Sciatic nerve (tissue), 2 donors: ENCODE results near the gene CALB2. TPM values are rescaled to one million over a fixed set of nuclear protein-coding genes. Genes with fewer than 3 reads are reported as not detected.
"Not testable (repeated sequence)": the region's sequence is repeated elsewhere in the genome, so short reads cannot be mapped to it uniquely, and the experiment has no call there.

Source experiments
- ATAC-seq: fragments of 200-7000 bp; cut with Tn5 transposase; one replicate; pipeline ENCODE4 v1.9.1; 2020; ENCODE audit warnings: mild to moderate bottlenecking, moderate library complexity
- DNase-seq: peaks from one replicate; pipeline ENCODE4 v3.0.0-alpha.2; 2020; ENCODE audit warnings: low spot score
- intact Hi-C: fragments of 100-400 bp; cut with DNase I; formaldehyde crosslinking; loops from one replicate; pipeline ENCODE4 v1.14.2; 2022
- total RNA-seq: library from RNA; stranded (reverse); fragmentation: NEBNext Ultra II Directional; extraction: Animal tissue kit (Norgen Biotek cat#: 25700); gene quantifications from one replicate; pipeline ENCODE4 v1.2.1, GENCODE V29; 2021
- donor health status: DM: no; HTN: no; CAD: no.
- donor health status: DM: no; HTN: no; CAD: no.

The CALB2 gene, protein sequence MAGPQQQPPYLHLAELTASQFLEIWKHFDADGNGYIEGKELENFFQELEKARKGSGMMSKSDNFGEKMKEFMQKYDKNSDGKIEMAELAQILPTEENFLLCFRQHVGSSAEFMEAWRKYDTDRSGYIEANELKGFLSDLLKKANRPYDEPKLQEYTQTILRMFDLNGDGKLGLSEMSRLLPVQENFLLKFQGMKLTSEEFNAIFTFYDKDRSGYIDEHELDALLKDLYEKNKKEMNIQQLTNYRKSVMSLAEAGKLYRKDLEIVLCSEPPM
- 2.8 TPM for total RNA-seq

DNA sequence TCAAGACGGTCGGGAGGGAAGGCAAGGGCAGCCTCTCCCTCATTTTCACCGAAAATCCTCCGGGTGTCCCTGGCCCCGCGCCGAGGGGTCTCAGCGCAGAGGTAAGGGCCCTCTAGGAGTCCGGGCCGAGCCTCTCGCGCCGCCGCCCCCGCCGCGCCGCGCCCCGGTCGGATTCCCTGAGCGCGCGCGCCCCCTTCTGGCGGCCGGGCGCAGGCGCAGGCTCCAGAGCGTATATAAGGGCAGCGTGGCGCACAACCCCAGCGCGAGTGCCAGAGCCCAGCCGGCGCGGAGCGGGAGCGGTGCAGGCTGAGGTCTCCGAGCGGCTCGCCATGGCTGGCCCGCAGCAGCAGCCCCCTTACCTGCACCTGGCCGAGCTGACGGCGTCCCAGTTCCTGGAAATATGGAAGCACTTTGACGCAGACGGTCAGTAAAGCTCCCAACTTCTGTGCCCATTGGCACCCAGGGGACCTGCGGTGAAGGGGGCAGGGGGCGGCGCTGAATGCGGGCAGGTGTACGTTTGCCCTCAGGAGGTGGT lies at the start of gene CALB2:
TSS of gene CALB2 (plus strand) at position 260 of the 535 bp plus-strand sequence. CDS start at position 330, 70 bp downstream.
- peak; percentile 76 for ATAC-seq
- DNase-seq: peak; percentile 80
- intact Hi-C loops: no loop called here

DNA sequence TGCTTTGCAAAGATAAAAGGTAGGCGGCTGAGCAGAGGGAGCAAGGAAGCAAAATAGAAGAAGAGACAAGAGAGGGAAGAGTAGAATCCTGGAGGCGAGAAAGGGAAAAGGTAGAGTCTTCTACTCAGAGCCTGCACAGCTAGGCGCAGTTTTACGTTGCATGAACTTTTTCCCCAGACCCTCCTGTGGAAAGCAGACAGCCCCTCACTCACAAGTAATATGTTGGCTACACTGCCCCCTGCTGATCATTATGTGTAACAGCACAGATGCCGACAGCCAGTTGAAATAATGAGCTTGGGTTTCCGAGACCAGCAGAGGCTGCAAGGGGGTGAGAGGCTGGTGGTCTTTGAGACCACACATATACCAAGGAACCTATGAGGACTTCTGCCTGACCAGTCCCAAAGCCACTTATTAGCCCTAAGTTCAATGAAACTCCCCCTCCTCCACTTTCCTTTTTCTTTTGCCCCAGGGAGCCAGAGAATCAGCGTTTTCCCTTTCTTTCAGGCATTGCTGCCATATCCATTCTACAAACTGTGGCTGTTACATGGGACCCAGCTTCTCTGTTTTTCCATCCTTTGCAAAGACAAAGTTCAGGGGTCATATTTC lies 46.9 kb upstream of the CALB2 start:
- ATAC-seq (no peak), DNase-seq (no peak)
- intact Hi-C loops: no loop called here

DNA sequence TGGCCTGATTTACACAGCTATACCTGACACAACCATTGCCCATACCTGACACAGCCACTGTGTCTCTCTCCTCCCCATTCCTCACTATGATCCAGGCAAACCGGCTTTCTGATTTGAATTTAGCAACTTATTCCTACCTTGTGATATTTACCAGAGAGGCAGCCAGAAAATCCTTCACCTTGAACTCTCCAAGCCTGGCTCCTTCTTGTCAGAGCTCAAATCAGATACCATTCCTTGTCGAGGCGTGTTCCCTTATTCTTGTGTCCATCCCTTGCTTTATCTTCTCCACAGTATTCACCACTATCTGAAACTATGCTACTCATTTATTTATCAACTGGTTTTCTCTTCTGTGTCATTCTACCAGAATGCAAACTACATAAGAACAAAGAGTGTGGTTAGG lies 44.9 kb upstream of the CALB2 start:
- DNase-seq, ATAC-seq, intact Hi-C loops: not testable (repeated sequence)

DNA sequence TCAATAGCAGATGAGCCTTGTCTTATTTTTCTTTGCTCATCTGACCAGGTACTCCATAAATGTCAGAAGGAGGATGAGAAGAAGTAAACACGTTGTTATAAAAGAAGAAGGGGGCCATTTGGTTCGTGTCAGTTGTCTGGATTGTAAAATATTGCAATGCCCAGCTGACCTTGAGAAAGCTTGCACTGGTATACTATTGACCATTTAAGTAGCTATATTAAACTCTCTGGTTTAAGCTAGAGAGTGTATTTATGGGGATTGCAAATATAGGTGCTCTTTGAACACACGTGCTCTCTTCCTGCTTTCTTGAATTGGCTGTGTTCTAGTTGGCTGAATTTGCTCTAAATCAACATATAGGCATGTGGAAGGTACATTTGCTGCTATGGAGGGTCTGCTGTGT lies 43.3 kb upstream of the CALB2 start:
- no peak for DNase-seq
- intact Hi-C loops: no loop called here
- ATAC-seq: no peak

DNA sequence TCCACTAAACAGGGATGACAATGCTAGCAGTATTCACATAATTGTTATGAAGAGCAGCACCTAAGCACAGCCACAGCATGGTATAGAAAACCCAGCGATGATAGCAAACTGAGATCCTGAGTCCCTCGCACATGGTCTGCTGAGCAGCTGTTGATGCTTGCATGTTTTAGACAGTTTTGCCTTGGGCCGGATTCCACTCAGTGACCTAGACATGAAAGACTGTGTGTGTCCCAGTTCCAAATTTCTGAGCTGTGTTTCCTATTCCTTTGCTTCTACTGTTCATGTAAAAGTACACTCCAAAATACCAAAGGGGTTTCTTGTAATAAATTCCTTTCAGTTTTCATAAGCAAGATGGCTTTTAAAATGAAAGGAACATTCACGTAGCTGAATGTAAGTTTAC lies 38.5 kb upstream of the CALB2 start:
- DNase-seq (no peak), ATAC-seq (no peak)
- intact Hi-C loops: no loop called here

DNA sequence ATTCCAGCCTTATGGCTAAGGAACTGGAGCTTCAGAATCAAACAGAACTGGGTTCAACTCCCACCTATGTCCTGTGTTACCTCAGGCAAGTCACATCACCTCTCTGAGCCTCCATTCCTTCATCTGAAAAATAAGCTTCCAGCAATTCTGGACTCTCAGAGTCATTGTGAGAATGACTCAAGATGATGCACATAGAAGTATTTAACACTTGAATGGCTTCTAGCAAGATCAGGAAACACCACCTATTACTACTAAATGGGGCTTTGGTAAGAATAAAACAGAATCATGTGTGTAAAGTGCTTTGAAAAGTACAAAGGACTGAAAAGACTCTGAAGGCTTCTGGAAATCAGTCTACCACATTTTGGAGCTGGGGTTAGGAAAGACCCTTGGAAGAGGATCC lies 30.8 kb upstream of the CALB2 start:
- DNase-seq: no peak
- intact Hi-C loops: no loop called here
- ATAC-seq: no peak

DNA sequence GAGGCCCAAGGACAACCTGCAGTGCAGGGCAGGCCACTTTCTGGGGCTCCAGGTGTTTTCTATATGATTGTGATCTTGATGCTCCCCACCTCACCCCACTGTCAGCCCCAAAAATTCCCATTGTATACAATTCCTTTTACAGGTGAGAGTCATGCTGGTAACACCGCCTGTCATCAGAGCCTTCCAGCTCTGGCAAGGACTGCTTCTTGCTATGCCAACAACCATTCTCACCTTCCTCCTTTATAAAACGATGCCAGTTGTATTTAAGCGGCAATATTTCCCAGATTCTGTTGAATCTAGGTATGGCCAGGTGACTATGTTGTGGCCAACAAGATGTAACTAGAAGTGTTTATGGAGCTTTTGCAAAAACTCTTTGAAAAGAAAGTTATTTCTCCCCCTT lies 30.4 kb upstream of the CALB2 start:
- DNase-seq: no peak
- no peak for ATAC-seq
- intact Hi-C loops: no loop called here

DNA sequence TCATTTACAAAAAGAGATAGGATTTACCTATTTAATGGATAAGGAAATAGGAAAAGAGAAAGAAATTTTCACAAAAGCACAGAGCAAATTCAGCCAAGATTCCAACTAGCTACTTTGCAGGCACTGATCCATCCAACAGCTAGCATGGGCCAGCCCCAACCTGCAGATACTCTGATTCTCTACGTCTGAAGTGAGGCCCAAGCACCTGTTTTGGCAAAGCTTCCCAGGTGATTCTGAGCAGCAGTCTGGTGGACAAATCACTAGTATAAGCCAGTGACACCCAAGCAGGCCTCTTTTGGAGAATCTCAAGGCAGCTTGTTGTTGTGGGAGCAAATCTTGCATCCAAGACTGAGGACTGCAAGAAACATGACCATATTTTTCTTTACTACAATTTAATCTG lies 20.9 kb upstream of the CALB2 start:
- DNase-seq (no peak), ATAC-seq (no peak)
- intact Hi-C loops: no loop called here

DNA sequence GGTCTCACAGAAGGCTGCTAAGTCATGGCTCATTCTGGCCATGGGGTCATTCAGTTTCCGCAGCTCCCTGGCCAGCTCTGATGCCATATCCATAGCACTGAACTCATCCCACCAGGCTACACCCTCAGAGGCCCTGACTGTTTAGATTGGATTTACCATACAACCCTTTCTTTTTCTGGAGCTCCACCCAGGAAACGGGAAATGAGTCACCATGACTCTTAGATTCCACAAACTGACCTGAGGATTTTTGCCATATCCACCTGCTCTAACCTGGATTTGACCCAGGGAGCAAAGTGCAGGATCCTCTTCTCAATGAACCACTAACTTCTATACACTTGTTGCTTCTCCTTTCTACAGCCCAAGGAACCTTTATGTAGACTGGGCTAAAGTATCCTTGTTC lies 20.3 kb upstream of the CALB2 start:
- ATAC-seq (no peak), DNase-seq (no peak)
- intact Hi-C loops: no loop called here

DNA sequence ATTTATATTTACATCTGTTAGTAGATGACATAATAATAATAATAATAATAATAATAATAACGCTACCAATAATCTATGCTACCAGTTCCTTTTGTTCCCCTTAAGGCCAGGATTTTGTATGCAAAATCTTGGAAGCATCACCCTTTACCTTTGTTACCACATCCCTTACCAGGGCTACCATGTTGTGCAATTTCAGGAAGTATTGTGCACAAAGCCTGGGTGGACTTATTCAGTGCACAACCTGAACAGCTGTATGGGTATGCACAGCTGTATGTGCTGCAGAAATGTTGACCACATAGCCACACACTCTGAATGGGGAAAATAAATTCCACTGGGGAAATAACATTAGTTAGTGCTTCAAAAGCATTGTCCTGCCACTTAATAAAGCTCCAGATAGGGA lies 19.9 kb upstream of the CALB2 start:
- ATAC-seq: no peak
- intact Hi-C loops: no loop called here
- no peak for DNase-seq

DNA sequence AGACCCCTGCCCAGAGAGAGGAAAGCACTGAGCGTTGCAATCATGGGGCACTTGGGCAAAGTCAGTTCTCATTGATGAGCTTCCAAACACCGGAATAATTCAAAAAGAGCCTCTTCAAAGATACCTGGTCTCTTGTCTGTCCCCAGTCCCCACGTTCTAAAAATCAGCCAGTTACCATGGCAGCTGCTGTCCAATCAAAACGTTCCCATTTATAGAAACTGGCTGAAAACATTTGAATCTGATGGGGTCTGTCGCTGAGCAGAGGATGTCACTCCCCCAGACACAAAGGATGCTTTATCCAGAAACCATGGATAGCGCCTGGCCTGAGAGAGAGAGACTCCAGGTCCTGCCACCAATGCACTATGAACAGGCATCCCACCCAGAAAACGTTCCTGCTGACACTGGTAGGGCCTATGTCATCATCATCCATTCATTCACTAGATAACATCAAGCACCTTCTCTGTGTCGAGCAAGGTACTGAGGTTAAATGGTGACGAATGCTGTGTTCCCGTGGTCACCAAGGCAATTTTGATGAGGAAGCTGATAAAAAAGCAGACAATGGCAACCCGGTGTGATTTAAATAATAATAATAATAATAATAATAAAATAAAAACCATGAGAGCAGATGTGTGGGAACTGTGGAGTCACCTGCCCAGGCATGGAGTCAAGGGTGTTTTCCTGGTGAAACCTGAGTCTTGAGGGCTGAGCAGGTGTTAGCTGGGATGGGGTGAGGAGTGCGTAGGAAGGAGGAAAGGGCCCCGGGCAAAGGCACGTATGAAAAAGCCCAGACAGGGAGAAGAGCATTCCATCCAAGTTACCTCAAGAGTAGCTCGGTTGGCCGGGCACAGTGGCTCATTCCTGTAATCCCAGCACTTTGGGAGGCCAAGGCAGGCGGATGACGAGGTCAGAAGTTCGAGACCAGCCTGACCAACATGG lies 19.0 kb upstream of the CALB2 start:
- DNase-seq (no peak), ATAC-seq (no peak)
- intact Hi-C loops: no loop called here

DNA sequence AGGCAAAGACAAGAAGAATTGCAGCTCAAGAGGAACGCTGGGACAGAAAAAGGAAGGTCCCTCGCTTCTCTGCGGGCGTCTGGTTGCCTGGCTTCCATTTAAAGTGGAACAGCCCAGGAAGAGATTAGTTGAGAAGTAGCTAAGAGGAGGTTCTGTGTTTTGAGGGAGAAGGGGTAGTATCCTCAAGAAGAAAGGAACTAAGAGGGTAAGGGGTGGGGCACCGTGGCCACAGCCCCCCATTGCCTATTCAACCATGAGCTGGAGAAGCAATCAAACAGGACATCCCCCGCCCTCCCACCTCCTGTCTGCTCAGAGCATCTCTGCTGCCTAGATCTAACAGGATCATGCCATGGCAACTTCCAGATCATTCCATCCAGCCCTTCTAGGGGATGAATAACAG lies 18.1 kb upstream of the CALB2 start:
- DNase-seq (no peak), ATAC-seq (no peak)
- intact Hi-C loops: no loop called here

DNA sequence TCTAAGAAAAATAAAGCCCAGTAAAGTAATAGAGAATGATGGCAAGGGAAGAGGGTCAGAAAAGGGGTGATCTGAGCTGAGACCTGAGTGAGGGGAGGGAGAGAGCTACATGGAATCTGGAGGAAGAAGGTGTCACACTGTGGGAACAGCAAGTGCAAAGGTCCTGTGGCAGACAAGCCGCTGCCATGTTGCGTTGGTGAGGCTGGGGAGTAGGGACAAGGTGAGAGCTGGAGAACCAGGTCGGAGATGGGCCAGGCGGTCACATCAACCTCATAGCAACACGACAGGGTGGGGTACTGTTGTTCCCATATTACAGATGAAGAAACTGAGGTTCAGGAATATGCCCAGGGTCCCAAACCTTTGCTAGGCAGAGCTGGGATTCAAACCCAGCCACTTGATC lies 16.6 kb upstream of the CALB2 start:
- DNase-seq (no peak), ATAC-seq (no peak)
- intact Hi-C loops: no loop called here

DNA sequence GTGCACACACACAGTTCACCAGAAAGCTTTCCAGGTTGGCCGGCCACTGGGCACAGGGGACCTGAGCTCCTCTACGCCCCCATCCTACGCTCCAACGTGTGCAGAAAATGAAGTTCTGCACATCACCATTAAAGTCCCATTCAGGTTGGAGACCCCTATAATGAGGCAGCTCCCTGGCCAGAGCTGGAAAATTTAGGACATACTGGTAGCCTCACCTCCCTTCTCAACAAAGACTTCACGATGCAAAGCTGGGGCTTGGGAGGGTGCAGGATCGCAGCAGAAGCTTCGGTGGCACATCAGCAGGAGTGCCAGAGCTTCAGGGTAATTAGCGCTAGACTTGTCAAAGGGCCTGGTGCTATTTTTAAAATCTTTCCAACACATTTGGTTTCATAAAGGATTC lies 15.4 kb upstream of the CALB2 start:
- DNase-seq (no peak), ATAC-seq (no peak)
- intact Hi-C loops: no loop called here

DNA sequence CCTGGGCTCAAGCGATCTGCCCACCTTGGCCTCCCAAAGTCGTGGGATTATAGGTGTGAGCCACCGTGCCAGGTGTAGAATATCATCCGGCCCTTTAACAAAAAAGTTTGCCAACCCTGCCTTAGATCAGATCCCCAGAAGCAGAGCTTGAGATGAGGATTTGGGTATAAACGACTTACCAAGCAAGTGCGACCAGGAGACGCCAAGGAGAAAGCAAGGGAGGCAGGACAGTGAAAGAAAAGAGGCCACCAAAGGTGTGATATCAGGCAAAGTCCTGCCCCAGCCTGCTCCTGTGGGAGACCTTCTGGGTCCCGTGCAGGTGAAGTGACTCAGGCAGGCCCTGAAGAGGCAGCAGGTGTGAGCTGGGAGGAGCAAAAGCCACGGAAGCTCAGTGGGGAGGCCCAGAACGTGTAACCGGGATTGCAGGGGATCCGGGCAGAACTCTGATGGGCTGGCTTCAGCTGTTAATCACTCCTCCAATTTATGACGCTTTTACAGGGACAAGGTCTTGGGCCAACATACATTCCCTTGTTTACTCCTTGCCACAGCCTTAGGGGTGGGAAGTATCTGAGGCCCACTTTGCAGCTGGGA lies 14.1 kb upstream of the CALB2 start:
- ATAC-seq (no peak), DNase-seq (no peak)
- intact Hi-C loops: no loop called here

DNA sequence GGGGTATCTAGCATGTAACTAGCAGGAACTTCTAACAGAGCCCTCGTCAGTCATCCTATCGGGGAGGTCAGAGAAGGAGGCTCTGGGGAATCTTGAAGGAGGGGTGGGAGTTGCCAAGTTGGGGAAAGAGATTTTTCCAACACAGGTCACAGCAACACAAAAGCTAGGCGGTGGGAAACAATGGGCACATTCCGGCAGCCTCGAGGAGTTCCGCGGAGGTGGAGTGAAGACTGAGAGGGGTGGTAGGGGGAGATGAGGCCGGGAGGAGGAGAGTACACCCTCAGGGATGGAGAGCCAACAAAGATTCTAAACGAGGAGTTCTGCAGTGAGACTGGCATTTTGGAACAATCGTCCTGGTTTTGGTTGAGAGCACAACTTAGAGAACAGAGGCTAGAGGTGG lies 13.5 kb upstream of the CALB2 start:
- no peak for DNase-seq
- intact Hi-C loops: no loop called here
- ATAC-seq: no peak

DNA sequence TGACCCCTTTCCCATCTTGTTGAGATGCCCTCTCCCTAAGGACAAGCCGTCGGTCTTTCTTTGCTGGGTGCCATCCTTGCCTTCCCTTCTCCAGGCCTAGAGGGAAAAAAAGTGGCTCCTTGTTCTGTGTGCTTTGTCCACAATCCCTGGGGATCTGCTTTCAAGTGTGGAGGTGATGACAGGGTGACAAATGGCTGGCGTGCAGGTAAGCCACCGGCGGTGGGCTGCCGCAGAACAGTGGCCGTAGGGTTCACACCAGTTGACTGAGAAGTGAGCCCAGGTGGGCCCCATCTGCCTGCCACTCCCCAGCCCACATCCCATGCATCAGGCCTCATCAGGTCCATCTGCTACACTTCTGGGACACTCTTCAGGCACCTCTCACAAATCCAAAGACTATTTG lies 11.4 kb upstream of the CALB2 start:
- no peak for ATAC-seq
- DNase-seq: no peak
- intact Hi-C loops: no loop called here

DNA sequence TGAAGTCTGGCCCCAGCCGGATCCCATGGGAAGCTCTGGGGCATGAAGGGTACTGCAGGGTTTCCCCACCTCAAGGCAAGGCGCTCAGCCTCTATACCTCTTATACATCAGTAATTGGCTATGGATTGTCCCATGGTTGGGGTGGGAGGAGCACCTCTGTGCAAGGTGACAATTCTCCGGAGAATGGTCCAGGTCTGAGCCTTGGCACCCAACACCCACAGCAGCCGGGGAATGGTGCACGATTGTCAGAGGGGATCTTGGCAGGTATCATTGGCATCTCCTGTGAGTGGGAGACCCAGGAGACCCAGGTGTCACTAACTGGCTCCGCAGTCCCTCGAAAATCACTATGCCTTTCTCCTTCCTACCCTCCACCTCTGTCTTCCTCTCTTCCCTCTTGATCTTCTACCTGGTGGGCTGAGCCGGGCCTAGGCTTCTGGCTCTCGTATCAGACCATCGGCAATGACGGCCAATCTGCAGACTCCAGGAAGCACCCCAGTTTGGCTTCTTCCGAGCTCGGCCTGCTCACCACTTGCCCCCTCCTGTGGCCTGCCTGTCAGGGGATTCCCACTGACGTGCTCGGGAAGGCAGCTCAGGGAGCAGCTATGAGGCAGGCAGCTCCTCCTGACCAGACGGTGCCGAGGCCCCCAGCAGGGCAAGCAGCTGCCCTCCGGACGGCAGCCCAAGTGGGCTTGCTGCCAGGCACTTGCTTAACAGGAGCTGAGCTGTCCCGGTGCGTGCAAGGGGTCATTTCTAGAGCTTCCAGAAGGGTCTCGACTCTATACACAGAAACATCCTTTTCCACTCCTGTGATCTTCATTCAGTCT lies 10.0 kb upstream of the CALB2 start:
- no peak for DNase-seq
- intact Hi-C loops: no loop called here
- no peak for ATAC-seq
